ENCODE measurements around the gene TAS2R38.

TAS2R38 gene

GRCh38 chr7:141992688-141993087 is 19.1 kb upstream of the TAS2R38 start:
- ATAC-seq: no peak
- TF ChIP-seq, protein P1, sequence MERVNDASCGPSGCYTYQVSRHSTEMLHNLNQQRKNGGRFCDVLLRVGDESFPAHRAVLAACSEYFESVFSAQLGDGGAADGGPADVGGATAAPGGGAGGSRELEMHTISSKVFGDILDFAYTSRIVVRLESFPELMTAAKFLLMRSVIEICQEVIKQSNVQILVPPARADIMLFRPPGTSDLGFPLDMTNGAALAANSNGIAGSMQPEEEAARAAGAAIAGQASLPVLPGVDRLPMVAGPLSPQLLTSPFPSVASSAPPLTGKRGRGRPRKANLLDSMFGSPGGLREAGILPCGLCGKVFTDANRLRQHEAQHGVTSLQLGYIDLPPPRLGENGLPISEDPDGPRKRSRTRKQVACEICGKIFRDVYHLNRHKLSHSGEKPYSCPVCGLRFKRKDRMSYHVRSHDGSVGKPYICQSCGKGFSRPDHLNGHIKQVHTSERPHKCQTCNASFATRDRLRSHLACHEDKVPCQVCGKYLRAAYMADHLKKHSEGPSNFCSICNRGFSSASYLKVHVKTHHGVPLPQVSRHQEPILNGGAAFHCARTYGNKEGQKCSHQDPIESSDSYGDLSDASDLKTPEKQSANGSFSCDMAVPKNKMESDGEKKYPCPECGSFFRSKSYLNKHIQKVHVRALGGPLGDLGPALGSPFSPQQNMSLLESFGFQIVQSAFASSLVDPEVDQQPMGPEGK (CRISPR knock-in tag; IDR thresholded peaks at IDR 0.05; ENCODE audit: borderline replicate concordance): no peak
- TF ChIP-seq ZNF70 (CRISPR knock-in tag; IDR thresholded peaks at IDR 0.05) (no peak), TSHZ2 (CRISPR knock-in tag; IDR thresholded peaks at IDR 0.05) (no peak), ESRRG (CRISPR knock-in tag; IDR thresholded peaks at IDR 0.05) (no peak), ARNTL (CRISPR knock-in tag; IDR thresholded peaks at IDR 0.05; ENCODE audit: borderline replicate concordance, low read depth) (no peak), CREB5 (CRISPR knock-in tag; IDR thresholded peaks at IDR 0.05; ENCODE audit: low read depth) (no peak), OSR1 (CRISPR knock-in tag; IDR thresholded peaks at IDR 0.05) (no peak)

- TF ChIP-seq ZNF70 (CRISPR knock-in tag; IDR thresholded peaks at IDR 0.05) (no peak), ZC3H10 (CRISPR knock-in tag; IDR thresholded peaks at IDR 0.05) (no peak), ZFP30 (CRISPR knock-in tag; IDR thresholded peaks at IDR 0.05) (no peak), PPARA (CRISPR knock-in tag; IDR thresholded peaks at IDR 0.05; ENCODE audit: borderline replicate concordance) (no peak), OSR1 (CRISPR knock-in tag; IDR thresholded peaks at IDR 0.05) (no peak), CSDC2 (CRISPR knock-in tag; IDR thresholded peaks at IDR 0.05) (no peak), POU6F1 (CRISPR knock-in tag; IDR thresholded peaks at IDR 0.05; ENCODE audit: borderline replicate concordance, low read depth) (no peak), TOX (CRISPR knock-in tag; IDR thresholded peaks at IDR 0.05; ENCODE audit: borderline replicate concordance) (no peak)
- TF ChIP-seq, protein P1 (CRISPR knock-in tag; IDR thresholded peaks at IDR 0.05; ENCODE audit: borderline replicate concordance): no peak
- no peak for ATAC-seq
Observed at GRCh38 chr7:141992156-141992555, 18.6 kb upstream of the TAS2R38 start.

- no peak for ATAC-seq
- TF ChIP-seq ESRRG (CRISPR knock-in tag; IDR thresholded peaks at IDR 0.05): no peak
- TF ChIP-seq RARB (CRISPR knock-in tag; IDR thresholded peaks at IDR 0.05): no peak
- no peak for TF ChIP-seq ZNF70 (CRISPR knock-in tag; IDR thresholded peaks at IDR 0.05)
- no peak for TF ChIP-seq CREB5 (CRISPR knock-in tag; IDR thresholded peaks at IDR 0.05; ENCODE audit: low read depth)
- TF ChIP-seq, protein P2, sequence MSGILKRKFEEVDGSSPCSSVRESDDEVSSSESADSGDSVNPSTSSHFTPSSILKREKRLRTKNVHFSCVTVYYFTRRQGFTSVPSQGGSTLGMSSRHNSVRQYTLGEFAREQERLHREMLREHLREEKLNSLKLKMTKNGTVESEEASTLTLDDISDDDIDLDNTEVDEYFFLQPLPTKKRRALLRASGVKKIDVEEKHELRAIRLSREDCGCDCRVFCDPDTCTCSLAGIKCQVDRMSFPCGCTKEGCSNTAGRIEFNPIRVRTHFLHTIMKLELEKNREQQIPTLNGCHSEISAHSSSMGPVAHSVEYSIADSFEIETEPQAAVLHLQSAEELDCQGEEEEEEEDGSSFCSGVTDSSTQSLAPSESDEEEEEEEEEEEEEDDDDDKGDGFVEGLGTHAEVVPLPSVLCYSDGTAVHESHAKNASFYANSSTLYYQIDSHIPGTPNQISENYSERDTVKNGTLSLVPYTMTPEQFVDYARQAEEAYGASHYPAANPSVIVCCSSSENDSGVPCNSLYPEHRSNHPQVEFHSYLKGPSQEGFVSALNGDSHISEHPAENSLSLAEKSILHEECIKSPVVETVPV (CRISPR knock-in tag; IDR thresholded peaks at IDR 0.05): no peak
- TF ChIP-seq PPARA (CRISPR knock-in tag; IDR thresholded peaks at IDR 0.05; ENCODE audit: borderline replicate concordance): no peak
- no peak for TF ChIP-seq POU6F1 (CRISPR knock-in tag; IDR thresholded peaks at IDR 0.05; ENCODE audit: borderline replicate concordance, low read depth)
- no peak for TF ChIP-seq TCF4 (CRISPR knock-in tag; IDR thresholded peaks at IDR 0.05; ENCODE audit: borderline replicate concordance)
- no peak for TF ChIP-seq ISL1 (CRISPR knock-in tag; IDR thresholded peaks at IDR 0.05)
- no peak for TF ChIP-seq TSHZ2 (CRISPR knock-in tag; IDR thresholded peaks at IDR 0.05)
- no peak for TF ChIP-seq OSR1 (CRISPR knock-in tag; IDR thresholded peaks at IDR 0.05)
- no peak for TF ChIP-seq CSDC2 (CRISPR knock-in tag; IDR thresholded peaks at IDR 0.05)
- no peak for TF ChIP-seq ZNF8 (CRISPR knock-in tag; IDR thresholded peaks at IDR 0.05)
- TF ChIP-seq BACH2 (CRISPR knock-in tag; IDR thresholded peaks at IDR 0.05; ENCODE audit: borderline replicate concordance): no peak
Observed at GRCh38 chr7:141991140-141991539, 17.6 kb upstream of the TAS2R38 start.
